GM12892 (cell line): ENCODE results near the gene MS4A6A.
A peak's percentile ranks its signal among the peaks of the same experiment; 100 is the strongest.
"Not testable (repeated sequence)": the region's sequence is repeated elsewhere in the genome, so short reads cannot be mapped to it uniquely, and the experiment has no call there.

Experiments used
- DNase-seq: peaks from one replicate; pipeline ENCODE4 v3.0.0; 2011; ENCODE audit not compliant: insufficient read length
- FAIRE-seq: peaks from 2 replicates; lab custom pipeline; 2011; peaks lifted over from hg19 to GRCh38; lab: Jason Lieb, UNC
- POLR2A ChIP-seq: IDR thresholded peaks from 2 replicates; pipeline ENCODE4 v1.6.1; 2011; ENCODE audit warnings: low read depth, low read length, control low read depth
- POLR2AphosphoS5 ChIP-seq: IDR thresholded peaks from 2 replicates; pipeline ENCODE4 v1.6.1; 2011; ENCODE audit warnings: low read depth, low read length, control low read depth
- TAF1 ChIP-seq: IDR thresholded peaks from 2 replicates; pipeline ENCODE4 v1.6.1; 2011; ENCODE audit warnings: low read depth, mild to moderate bottlenecking, control low read depth, low read length, borderline replicate concordance

MS4A6A gene

DNA sequence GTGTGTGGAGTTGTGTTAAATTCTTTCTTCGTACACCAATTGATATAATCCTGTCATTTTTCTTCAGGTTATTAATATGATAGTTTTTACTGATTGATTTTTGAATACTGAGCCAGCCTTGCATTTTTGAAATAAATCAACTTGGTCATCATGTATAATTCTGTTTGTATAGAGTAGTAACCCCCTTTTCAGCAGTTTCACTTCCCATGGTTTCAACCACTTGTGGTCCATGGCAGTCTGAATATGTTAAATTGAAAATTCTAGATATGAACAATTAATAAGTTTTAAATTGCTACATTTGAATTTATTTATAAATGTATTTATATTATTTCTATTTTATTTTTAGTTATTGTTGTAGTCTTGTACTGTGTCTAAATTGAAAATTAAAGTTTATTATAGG lies 32.6 kb downstream of the MS4A6A start:
- DNase-seq (no peak), FAIRE-seq (no peak)
- TF ChIP-seq POLR2AphosphoS5 (no peak), TAF1 (no peak), POLR2A (no peak)

DNA sequence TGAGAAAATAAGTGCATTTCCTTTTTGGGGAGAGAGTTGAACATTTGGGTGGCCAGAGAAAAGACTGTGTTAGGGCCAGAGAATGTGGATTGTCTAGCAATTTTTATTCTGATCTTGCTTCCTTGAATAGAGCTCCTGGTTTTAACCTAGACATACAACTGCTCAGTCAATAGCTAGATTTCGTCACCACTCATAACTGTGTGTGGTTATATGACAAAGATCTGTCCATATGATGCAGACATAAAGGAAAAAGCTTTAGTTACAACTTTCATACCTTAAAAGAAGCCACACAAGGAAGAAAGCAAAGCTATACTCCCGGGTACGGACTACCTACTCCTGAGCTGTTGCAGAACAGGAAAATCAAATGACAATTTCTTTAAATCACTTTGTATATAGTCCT lies 37.2 kb downstream of the MS4A6A start:
- peak; percentile 30 for FAIRE-seq
- TF ChIP-seq TAF1 (no peak), POLR2AphosphoS5 (no peak), POLR2A (no peak)
- no peak for DNase-seq

DNA sequence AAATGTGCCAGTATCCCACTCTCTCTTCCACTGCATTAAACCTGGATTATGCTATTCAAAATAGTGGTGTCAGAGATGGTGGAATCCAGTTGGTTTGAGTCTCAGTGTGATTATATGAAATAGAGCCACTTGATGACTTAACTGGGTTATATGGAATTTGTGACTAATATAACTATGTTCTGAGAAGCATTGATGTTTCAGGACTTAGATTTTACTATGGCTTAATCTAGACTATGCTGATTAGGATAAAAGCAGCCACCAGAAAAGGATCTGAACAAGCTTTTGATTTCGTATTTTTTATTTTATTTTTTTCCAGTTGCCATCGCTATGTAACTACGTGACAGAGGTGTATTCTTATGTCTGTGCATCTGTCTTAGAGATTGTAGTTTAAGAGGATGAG lies 39.1 kb downstream of the MS4A6A start:
- FAIRE-seq = no peak
- DNase-seq = no peak
- TF ChIP-seq POLR2A (no peak), POLR2AphosphoS5 (no peak), TAF1 (no peak)

DNA sequence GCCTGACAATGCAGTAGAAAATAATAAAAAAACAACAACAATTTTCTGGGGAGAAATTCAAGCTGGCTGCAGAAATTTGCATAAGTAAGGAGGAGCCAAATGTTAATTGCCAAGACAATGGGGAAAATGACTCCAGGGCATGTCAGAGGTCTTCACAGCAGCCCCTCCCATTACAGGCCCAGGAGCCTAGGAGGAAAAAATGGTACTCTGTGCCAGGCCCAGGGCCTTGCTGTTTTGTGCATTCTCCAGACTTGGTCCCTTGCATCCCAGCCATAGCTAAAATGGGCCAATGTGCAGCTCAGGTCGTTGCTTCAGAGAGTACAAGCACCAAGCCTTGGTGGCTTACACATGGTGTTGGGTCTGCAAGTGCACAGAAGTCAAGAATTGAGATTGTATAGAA lies 49.0 kb downstream of the MS4A6A start:
- TF ChIP-seq POLR2AphosphoS5 (no peak), POLR2A (no peak), TAF1 (no peak)
- no peak for FAIRE-seq
- DNase-seq = no peak

GRCh38 chr11:60131912-60132311 lies 51.0 kb downstream of the MS4A6A start:
- DNase-seq (no peak), FAIRE-seq (peak; percentile 62)
- no peak for TF ChIP-seq TAF1
- no peak for TF ChIP-seq POLR2AphosphoS5
- TF ChIP-seq POLR2A = no peak

GRCh38 chr11:60130496-60130895 lies 52.4 kb downstream of the MS4A6A start:
- TF ChIP-seq POLR2A = no peak
- no peak for TF ChIP-seq POLR2AphosphoS5
- no peak for TF ChIP-seq TAF1
- FAIRE-seq (peak; percentile 60), DNase-seq (no peak)

DNA sequence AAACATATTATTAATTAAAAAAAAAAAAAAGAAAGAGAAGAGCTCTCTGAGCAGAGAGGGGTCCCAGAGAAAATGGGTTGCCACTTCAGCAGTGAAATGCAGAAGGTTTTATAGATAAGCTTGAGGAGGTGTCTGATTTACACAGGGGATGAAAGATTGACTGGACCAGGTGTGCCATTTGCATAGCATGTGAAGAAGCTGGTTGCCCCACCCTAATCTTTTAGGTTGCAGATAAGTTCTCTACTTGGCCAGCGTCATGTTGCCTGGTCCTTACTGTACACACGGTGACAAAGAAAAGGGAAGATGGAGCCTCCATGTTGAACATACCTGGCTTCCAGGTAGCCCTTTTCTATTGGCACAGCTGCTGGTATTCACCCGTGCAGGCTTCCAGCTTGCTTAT lies 53.0 kb downstream of the MS4A6A start:
- FAIRE-seq (no peak), DNase-seq (no peak)
- TF ChIP-seq POLR2A (no peak), TAF1 (no peak), POLR2AphosphoS5 (no peak)

- DNase-seq, FAIRE-seq: not testable (repeated sequence)
Observed at GRCh38 chr11:60128866-60129265, 54.0 kb downstream of the MS4A6A start.

DNA sequence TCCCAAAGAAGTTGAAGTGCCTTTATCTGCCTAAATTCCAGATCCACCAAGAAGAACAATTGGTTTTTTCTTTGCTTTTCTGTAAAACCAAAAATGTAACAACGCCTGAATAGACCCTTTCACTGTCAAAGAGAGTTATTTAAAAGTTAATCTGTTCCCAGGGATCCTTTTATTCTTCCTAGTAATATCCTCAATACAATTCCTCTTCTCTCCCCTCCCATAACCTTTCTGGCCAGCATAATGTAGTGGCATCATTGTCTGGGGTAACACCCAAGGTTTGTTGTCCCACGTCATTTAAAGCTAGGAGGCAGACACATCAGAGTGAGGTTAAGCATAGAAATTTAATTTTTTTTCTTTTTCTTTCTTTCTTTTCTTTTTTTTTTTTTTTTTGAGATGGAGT lies 54.5 kb downstream of the MS4A6A start:
- FAIRE-seq (no peak), DNase-seq (no peak)
- TF ChIP-seq POLR2A (no peak), POLR2AphosphoS5 (no peak), TAF1 (no peak)

DNA sequence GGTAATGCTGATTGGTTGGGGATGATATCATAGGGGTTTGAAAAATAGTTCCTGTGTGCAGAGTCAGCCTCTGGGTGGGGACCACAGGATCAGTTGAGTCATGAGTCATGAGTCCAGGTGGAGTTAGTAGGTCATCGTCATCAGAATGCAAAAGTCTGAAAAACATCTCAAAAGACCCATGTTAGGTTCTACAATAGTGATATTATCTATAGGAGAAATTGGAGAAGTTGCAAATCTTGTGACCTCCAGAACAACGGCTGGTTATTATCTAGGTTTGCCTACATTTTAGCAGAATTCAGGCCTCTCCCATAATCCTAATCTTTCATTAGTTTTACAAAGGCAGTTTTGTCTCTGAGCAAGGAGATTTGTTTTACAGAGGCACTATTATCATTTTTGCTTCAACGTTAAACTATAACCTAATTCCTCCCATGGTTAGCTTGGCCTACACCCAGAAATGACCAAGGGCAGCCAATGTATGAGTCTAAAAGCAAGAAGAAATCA lies 55.5 kb downstream of the MS4A6A start:
- TF ChIP-seq TAF1 (no peak), POLR2A (no peak), POLR2AphosphoS5 (no peak)
- FAIRE-seq (no peak), DNase-seq (no peak)

GRCh38 chr11:60125956-60126585 lies 56.8 kb downstream of the MS4A6A start:
- TF ChIP-seq TAF1 = no peak
- no peak for TF ChIP-seq POLR2A
- no peak for TF ChIP-seq POLR2AphosphoS5
- FAIRE-seq (no peak), DNase-seq (no peak)

DNA sequence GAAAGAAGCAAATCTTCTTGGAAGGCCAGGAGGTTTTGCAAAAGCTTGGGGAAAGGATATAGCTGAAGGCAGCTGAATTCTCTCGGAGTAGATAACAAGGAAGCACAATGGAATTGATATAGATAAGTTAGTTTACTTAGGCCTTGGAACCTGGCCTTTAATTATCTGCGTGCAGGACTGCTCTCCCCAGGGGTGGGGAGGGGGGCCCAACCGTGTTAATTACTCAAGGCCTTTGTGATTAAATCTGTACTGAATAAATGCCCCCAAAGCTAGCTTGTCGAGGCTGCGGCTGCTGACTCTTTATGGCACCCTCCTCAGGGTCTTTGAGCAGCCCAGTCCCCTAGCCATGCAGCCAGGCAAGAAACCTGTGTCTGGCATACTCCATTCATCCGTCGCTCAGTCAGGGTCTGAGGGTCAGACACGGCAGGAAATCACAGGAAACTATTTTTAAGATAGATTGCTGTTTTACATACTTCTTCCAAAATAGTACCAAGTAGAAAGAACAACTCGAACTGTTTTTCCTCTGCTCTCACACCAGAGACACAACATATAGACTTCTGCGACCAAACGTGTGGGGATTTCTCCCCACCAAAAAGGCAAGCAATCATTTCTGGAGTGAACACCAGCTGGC lies 58.0 kb downstream of the MS4A6A start:
- TF ChIP-seq POLR2A (no peak), POLR2AphosphoS5 (no peak), TAF1 (no peak)
- FAIRE-seq = peak; percentile 72

More for the DNA sequence above, 58.0 kb downstream of the MS4A6A start:
- DNase-seq = no peak
